K562 (cell line): ENCODE data around the gene NAP1L1.

ENCODE experiments used
- CTCF ChIP-seq, 3 experiments: IDR thresholded peaks in 2 of 3; conservative IDR thresholded peaks in 1 of 3; 2 replicates each; pipeline ENCODE4 v1.5.1; 2011 to 2012; ENCODE audit warnings: low read length in 3 of 3, mild to moderate bottlenecking in 3 of 3, control low read depth in 2 of 3, improper control_type of control experiment in 1 of 3, inconsistent platforms in 1 of 3, low read depth in 1 of 3, mixed read lengths in 1 of 3, moderate library complexity in 1 of 3; ENCODE audit not compliant: insufficient read depth in 2 of 3
- GATAD2B ChIP-seq: fragments of 450-650 bp; IDR thresholded peaks from 2 replicates; pipeline ENCODE4 v1.6.1; 2017; ENCODE audit warnings: mild to moderate bottlenecking, borderline replicate concordance
- POLR2AphosphoS5 ChIP-seq: IDR thresholded peaks from 2 replicates; pipeline ENCODE4 v1.6.1; 2011; ENCODE audit warnings: mild to moderate bottlenecking, low read depth, low read length, moderate library complexity; ENCODE audit not compliant: control insufficient read depth, insufficient read depth
- RFX7 ChIP-seq: fragments of 250-450 bp; sonication (Bioruptor Pico); IDR thresholded peaks from 2 replicates; pipeline ENCODE4 v1.5.1; 2021; ENCODE audit warnings: mild to moderate bottlenecking
- USF2 ChIP-seq: sonication (generic); formaldehyde crosslinking; IDR thresholded peaks from 2 replicates; pipeline ENCODE4 v1.5.0; 2020; ENCODE audit warnings: missing genetic modification reagents
- ZNF785 ChIP-seq: fragments of 250-450 bp; sonication (Bioruptor Pico); IDR thresholded peaks from 2 replicates; pipeline ENCODE4 v1.4.0; 2020; ENCODE audit warnings: mild to moderate bottlenecking

GRCh38 chr12:76094754-76095153 is 10.3 kb upstream of the NAP1L1 start:
- no peak for TF ChIP-seq USF2
- TF ChIP-seq CTCF (IDR thresholded peaks at IDR 0.05 in 2 of 3, conservative IDR thresholded peaks at IDR 0.05 in 1 of 3; ENCODE audit: insufficient read depth in 2 of 3, low read depth in 1 of 3, low read length in 3 of 3), result no peak
- no peak for TF ChIP-seq POLR2AphosphoS5
- no peak for TF ChIP-seq ZNF785
- no peak for TF ChIP-seq GATAD2B
- no peak for TF ChIP-seq RFX7 (CRISPR knock-in tag)
